Thoracic aorta (tissue), 2 donors: ENCODE measurements around the gene SORBS1. TPM values are rescaled to one million over a fixed set of nuclear protein-coding genes. Genes with fewer than 3 reads are reported as not detected.

ENCODE experiments used
- ATAC-seq: fragments of 150-250 bp; one replicate; pipeline ENCODE4 v1.8.0; 2017; ENCODE audit warnings: low read depth; ENCODE audit not compliant: insufficient number of reproducible peaks, low FRiP score
- DNase-seq: peaks from one replicate; pipeline ENCODE4 v3.0.0-alpha.2; 2020; ENCODE audit warnings: low spot score
- H3K27ac ChIP-seq, 2 donors: fragments of 200-600 bp; sonication (generic); 1 replicate in 1 of 2; 2 replicates in 1 of 2; pipeline ENCODE4 v1.5.1; 2016; ENCODE audit warnings: mild to moderate bottlenecking in 2 of 2, moderate library complexity in 2 of 2
- H3K27me3 ChIP-seq: fragments of 200-600 bp; sonication (generic); replicated peaks from 2 replicates; pipeline ENCODE4 v1.6.0; 2016; ENCODE audit warnings: mild to moderate bottlenecking; ENCODE audit not compliant: insufficient read depth
- H3K36me3 ChIP-seq: fragments of 200-600 bp; sonication (generic); one replicate; pipeline ENCODE4 v1.5.1; 2016
- H3K4me1 ChIP-seq, 2 donors: fragments of 200-600 bp; sonication (generic); 1 replicate in 1 of 2; 2 replicates in 1 of 2; pipeline versions ENCODE4 v1.5.1 to v1.6.0; 2016; ENCODE audit warnings: low read depth in 2 of 2, mild to moderate bottlenecking in 1 of 2; ENCODE audit not compliant: control insufficient read depth in 1 of 2
- H3K4me3 ChIP-seq: fragments of 200-600 bp; sonication (generic); 2 replicates; pipeline ENCODE4 v1.5.1; 2016; ENCODE audit warnings: mild to moderate bottlenecking
- H3K9me3 ChIP-seq: fragments of 200-600 bp; sonication (generic); 2 replicates; pipeline ENCODE4 v1.5.1; 2016
- CTCF ChIP-seq: fragments of 200-600 bp; sonication (generic); IDR thresholded peaks from one replicate; pipeline ENCODE4 v1.5.1; 2019; ENCODE audit warnings: antibody characterized with exemption
- total RNA-seq, 2 donors: library from RNA; depleted of rRNA; stranded (reverse); fragments of >200 nt; gene quantifications; one replicate each; pipeline versions ENCODE4 v1.1.0 to v1.2.3, GENCODE V29; 2016

Gene SORBS1
- total RNA-seq, 2 donors from 2014 or later, result 1,110 to 1,659 TPM

GRCh38 chr10:95305606-95306317 lies 255.4 kb downstream of the SORBS1 start:
- TF ChIP-seq CTCF, result no peak
- H3K27ac ChIP-seq, result peak overlapping the region in 1 of 2 donors; percentile 5
- H3K36me3 ChIP-seq, result no peaks in the 10 kb centered on the region
- H3K4me1 ChIP-seq, result peaks cover 5 to 27% of the 10 kb centered on the region in 2 donors
- H3K9me3 ChIP-seq, result no peaks in the 10 kb centered on the region
- H3K27me3 ChIP-seq, result no peaks in the 10 kb centered on the region
- ATAC-seq, result no peak
- H3K4me3 ChIP-seq, result no peak overlapping the region
- DNase-seq, result no peak

GRCh38 chr10:95304976-95305375 lies 256.2 kb downstream of the SORBS1 start:
- H3K27ac ChIP-seq, result no peak overlapping the region
- DNase-seq, result no peak
- H3K4me3 ChIP-seq, result no peak overlapping the region
- TF ChIP-seq CTCF, result no peak
- no peaks in the 10 kb centered on the region for H3K27me3 ChIP-seq
- H3K4me1 ChIP-seq, result peaks cover 5 to 19% of the 10 kb centered on the region in 2 donors
- no peak for ATAC-seq
- H3K36me3 ChIP-seq, result no peaks in the 10 kb centered on the region
- no peaks in the 10 kb centered on the region for H3K9me3 ChIP-seq

GRCh38 chr10:95304463-95304862 lies 256.7 kb downstream of the SORBS1 start:
- no peaks in the 10 kb centered on the region for H3K9me3 ChIP-seq
- DNase-seq (no peak), ATAC-seq (no peak)
- no peak overlapping the region for H3K4me3 ChIP-seq
- H3K4me1 ChIP-seq, result peaks cover 4 to 14% of the 10 kb centered on the region in 2 donors
- no peak for TF ChIP-seq CTCF
- no peaks in the 10 kb centered on the region for H3K27me3 ChIP-seq
- no peak overlapping the region for H3K27ac ChIP-seq
- no peaks in the 10 kb centered on the region for H3K36me3 ChIP-seq

GRCh38 chr10:95303950-95304349 lies 257.2 kb downstream of the SORBS1 start:
- no peaks in the 10 kb centered on the region for H3K9me3 ChIP-seq
- TF ChIP-seq CTCF, result no peak
- H3K36me3 ChIP-seq, result no peaks in the 10 kb centered on the region
- DNase-seq (no peak), ATAC-seq (no peak)
- H3K4me1 ChIP-seq, result peaks cover 0 to 9% of the 10 kb centered on the region in 2 donors
- no peak overlapping the region for H3K4me3 ChIP-seq
- H3K27ac ChIP-seq, result no peak overlapping the region
- no peaks in the 10 kb centered on the region for H3K27me3 ChIP-seq

- ATAC-seq (no peak), DNase-seq (no peak)
- Histone ChIP-seq H3K9me3 (no peaks in the 10 kb centered on the region), H3K36me3 (no peaks in the 10 kb centered on the region), H3K4me1 (peaks cover 0 to 6% of the 10 kb centered on the region in 2 donors), H3K27ac (no peak overlapping the region), H3K27me3 (no peaks in the 10 kb centered on the region), H3K4me3 (no peak overlapping the region)
- no peak for TF ChIP-seq CTCF
Observed at GRCh38 chr10:95303535-95303934, 257.6 kb downstream of the SORBS1 start.
